ENCODE data around the gene MAT1A.
"Not testable (repeated sequence)": the region's sequence is repeated elsewhere in the genome, so short reads cannot be mapped to it uniquely, and the experiment has no call there.

The MAT1A gene

GRCh38 chr10:80264081-80265056 is 25.1 kb downstream of the MAT1A start:
- no peak for DNase-seq (ENCODE audit: low read depth in 2 of 2)

GRCh38 chr10:80261316-80262030 is 28.0 kb downstream of the MAT1A start:
- no peak for DNase-seq (ENCODE audit: low read depth in 2 of 2)

- peak in 1 of 2 donors; percentile 37 for DNase-seq (ENCODE audit: low read depth in 2 of 2)
Observed at GRCh38 chr10:80260295-80261243, 28.9 kb downstream of the MAT1A start.

GRCh38 chr10:80259405-80259871 is 30.0 kb downstream of the MAT1A start:
- no peak for DNase-seq (ENCODE audit: low read depth in 2 of 2)

GRCh38 chr10:80256798-80257197 is 32.7 kb downstream of the MAT1A start:
- DNase-seq (ENCODE audit: low read depth in 2 of 2): not testable (repeated sequence)

- not testable (repeated sequence) for DNase-seq (ENCODE audit: low read depth in 2 of 2)
Observed at GRCh38 chr10:80254726-80255125, 34.7 kb downstream of the MAT1A start.

- not testable (repeated sequence) for DNase-seq (ENCODE audit: low read depth in 2 of 2)
Observed at GRCh38 chr10:80253963-80254271, 35.5 kb downstream of the MAT1A start.

- no peak for DNase-seq (ENCODE audit: low read depth in 2 of 2)
Observed at GRCh38 chr10:80253266-80253962, 36.0 kb downstream of the MAT1A start.

GRCh38 chr10:80252296-80252887 is 37.1 kb downstream of the MAT1A start:
- DNase-seq (ENCODE audit: low read depth in 2 of 2): no peak

GRCh38 chr10:80251703-80252280 is 37.7 kb downstream of the MAT1A start:
- not testable (repeated sequence) for DNase-seq (ENCODE audit: low read depth in 2 of 2)

- DNase-seq (ENCODE audit: low read depth in 2 of 2): not testable (repeated sequence)
Observed at GRCh38 chr10:80250399-80250798, 39.1 kb downstream of the MAT1A start.

GRCh38 chr10:80249906-80250305 is 39.6 kb downstream of the MAT1A start:
- DNase-seq (ENCODE audit: low read depth in 2 of 2): not testable (repeated sequence)

- not testable (repeated sequence) for DNase-seq (ENCODE audit: low read depth in 2 of 2)
Observed at GRCh38 chr10:80247611-80248010, 41.8 kb downstream of the MAT1A start.

GRCh38 chr10:80244371-80244770 is 45.1 kb downstream of the MAT1A start:
- not testable (repeated sequence) for DNase-seq (ENCODE audit: low read depth in 2 of 2)

GRCh38 chr10:80242341-80242740 is 47.1 kb downstream of the MAT1A start:
- DNase-seq (ENCODE audit: low read depth in 2 of 2): not testable (repeated sequence)

GRCh38 chr10:80236457-80236856 is 53.0 kb downstream of the MAT1A start:
- DNase-seq (ENCODE audit: low read depth in 2 of 2): not testable (repeated sequence)

- not testable (repeated sequence) for DNase-seq (ENCODE audit: low read depth in 2 of 2)
Observed at GRCh38 chr10:80234331-80235235, 54.9 kb downstream of the MAT1A start.

GRCh38 chr10:80233871-80234270 is 55.6 kb downstream of the MAT1A start:
- not testable (repeated sequence) for DNase-seq (ENCODE audit: low read depth in 2 of 2)

GRCh38 chr10:80226723-80227122 is 62.7 kb downstream of the MAT1A start:
- DNase-seq (ENCODE audit: low read depth in 2 of 2): not testable (repeated sequence)

Measured in stimulated activated CD4-positive, alpha-beta T cell treated with anti-CD3 and anti-CD28 coated beads, Interleukin-1b, Interleukin-23, amount 100 ng/mL, for 4 hours (primary cell).